Activated CD4-positive, alpha-beta T cell treated with anti-CD3 and anti-CD28 coated beads, Interleukin-2, amount 50 U/mL, for 4 hours (primary cell): ENCODE data around the gene MINDY4.

Experiments
- DNase-seq, 2 experiments: peaks; one replicate each; pipeline ENCODE4 v3.0.0-alpha.2; 2020

Gene MINDY4

GRCh38 chr7:30743371-30744074 is 27.7 kb upstream of the MINDY4 start:
- DNase-seq, result no peak

GRCh38 chr7:30744075-30744417 is 27.2 kb upstream of the MINDY4 start:
- no peak for DNase-seq

GRCh38 chr7:30745261-30745941 is 25.8 kb upstream of the MINDY4 start:
- no peak for DNase-seq

- no peak for DNase-seq
These were observed 21.2 kb upstream of the MINDY4 start for GRCh38 chr7:30750010-30750409.

GRCh38 chr7:30750683-30751650 is 20.2 kb upstream of the MINDY4 start:
- DNase-seq, result no peak

GRCh38 chr7:30751696-30752273 is 19.4 kb upstream of the MINDY4 start, which contains the start of gene INMT:
Gene INMT (plus strand): TSS chr7:30752135. CDS start chr7:30752151, 16 bp downstream.
- DNase-seq, result no peak

- no peak for DNase-seq
These were observed 18.7 kb upstream of the MINDY4 start for GRCh38 chr7:30752484-30752883.

- DNase-seq, result no peak
These were observed 18.2 kb upstream of the MINDY4 start for GRCh38 chr7:30752979-30753378.

- DNase-seq, result no peak
These were observed 16.8 kb upstream of the MINDY4 start for GRCh38 chr7:30754315-30754877.

- DNase-seq, result no peak
These were observed 15.6 kb upstream of the MINDY4 start for GRCh38 chr7:30755384-30756154.

GRCh38 chr7:30757342-30757692 is 13.9 kb upstream of the MINDY4 start:
- DNase-seq, result no peak

- DNase-seq, result no peak
These were observed 10.6 kb upstream of the MINDY4 start for GRCh38 chr7:30760514-30761213.

- DNase-seq, result no peak
These were observed 9.7 kb upstream of the MINDY4 start for GRCh38 chr7:30761214-30762156.

GRCh38 chr7:30764030-30764975 is 6.9 kb upstream of the MINDY4 start:
- no peak for DNase-seq

GRCh38 chr7:30765408-30765807 is 5.8 kb upstream of the MINDY4 start:
- no peak for DNase-seq

- no peak for DNase-seq
These were observed 408 bp upstream of the MINDY4 start for GRCh38 chr7:30770845-30771173.

- DNase-seq, result no peak
These were observed 736 bp downstream of the MINDY4 start for GRCh38 chr7:30771880-30772425.

- no peak for DNase-seq
These were observed 1.8 kb downstream of the MINDY4 start for GRCh38 chr7:30772984-30773383.

- no peak for DNase-seq
These were observed 4.8 kb downstream of the MINDY4 start for GRCh38 chr7:30775992-30776391.
